ENCODE results near the gene PRKCSH. TPM values are rescaled to one million over a fixed set of nuclear protein-coding genes. Genes with fewer than 3 reads are reported as not detected.
"Not testable (repeated sequence)": the region's sequence is repeated elsewhere in the genome, so short reads cannot be mapped to it uniquely, and the experiment has no call there.

PRKCSH gene
- total and polyA plus RNA-seq, 8 donors: 273 to 338 (median 304) TPM

DNA sequence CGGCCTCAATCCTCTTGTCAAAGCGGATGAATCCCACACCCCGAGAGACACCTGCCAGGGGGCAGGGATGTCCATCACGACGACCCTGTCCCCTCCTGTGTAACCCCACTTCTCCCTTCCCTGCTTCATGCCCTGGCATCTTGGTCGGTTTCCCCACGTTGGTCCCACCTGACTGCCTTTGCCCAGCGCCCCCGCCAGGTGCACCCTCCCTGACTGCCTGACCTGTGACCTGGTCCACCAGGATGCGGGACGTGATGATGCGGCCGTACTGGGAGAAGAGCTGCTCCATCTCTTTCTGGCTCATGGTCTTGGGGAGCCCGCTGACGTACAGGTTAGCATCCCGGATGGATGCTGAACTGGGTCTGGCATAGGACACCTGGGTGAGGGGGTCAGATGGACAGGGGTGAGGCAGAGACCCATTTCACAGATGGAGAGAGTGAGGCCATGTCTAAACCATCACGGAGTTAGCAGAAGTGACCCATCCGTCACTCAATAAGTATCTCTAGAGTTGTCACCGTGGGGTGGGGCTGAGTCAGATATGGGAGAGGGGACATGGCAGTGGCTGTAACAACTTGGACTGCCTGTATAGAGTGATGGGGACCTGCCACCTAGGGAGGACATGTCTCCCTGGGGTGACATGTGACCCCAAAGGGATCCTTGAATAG is 22.9 kb downstream of the PRKCSH start:
- TF ChIP-seq, protein P1, sequence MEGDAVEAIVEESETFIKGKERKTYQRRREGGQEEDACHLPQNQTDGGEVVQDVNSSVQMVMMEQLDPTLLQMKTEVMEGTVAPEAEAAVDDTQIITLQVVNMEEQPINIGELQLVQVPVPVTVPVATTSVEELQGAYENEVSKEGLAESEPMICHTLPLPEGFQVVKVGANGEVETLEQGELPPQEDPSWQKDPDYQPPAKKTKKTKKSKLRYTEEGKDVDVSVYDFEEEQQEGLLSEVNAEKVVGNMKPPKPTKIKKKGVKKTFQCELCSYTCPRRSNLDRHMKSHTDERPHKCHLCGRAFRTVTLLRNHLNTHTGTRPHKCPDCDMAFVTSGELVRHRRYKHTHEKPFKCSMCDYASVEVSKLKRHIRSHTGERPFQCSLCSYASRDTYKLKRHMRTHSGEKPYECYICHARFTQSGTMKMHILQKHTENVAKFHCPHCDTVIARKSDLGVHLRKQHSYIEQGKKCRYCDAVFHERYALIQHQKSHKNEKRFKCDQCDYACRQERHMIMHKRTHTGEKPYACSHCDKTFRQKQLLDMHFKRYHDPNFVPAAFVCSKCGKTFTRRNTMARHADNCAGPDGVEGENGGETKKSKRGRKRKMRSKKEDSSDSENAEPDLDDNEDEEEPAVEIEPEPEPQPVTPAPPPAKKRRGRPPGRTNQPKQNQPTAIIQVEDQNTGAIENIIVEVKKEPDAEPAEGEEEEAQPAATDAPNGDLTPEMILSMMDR (IDR thresholded peaks at IDR 0.05): no peak
- no peaks in the 10 kb centered on the region for H3K36me3 ChIP-seq
- intact Hi-C loops (cut with DNase I): no loop called here
- no peak overlapping the region for H3K27ac ChIP-seq
- no peaks in the 10 kb centered on the region for H3K4me1 ChIP-seq
- DNase-seq (no peak), ATAC-seq (no peak)
- H3K9me3 ChIP-seq: no peaks in the 10 kb centered on the region
- H3K27me3 ChIP-seq: peaks cover 0 to 43% of the 10 kb centered on the region in 2 donors
- H3K4me3 ChIP-seq: no peak overlapping the region

DNA sequence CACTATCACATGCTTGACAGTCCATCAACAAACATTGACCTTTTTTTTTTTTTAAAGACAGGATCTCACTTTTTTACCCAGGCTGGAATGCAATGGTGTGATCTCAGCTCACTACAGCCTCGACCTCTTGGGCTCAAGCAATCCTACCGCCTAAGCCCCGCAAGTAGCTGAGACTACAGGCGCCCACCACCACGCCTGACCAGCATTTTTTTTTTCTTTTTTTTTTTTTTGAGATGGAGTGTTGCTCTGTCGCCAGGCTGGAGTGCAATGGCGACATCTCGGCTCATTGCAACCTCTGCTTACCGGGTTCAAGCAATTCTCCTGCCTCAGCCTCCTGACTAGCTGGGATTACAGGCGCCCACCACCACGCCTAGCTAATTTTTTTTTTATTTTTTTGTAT is 23.5 kb downstream of the PRKCSH start:
- H3K27me3 ChIP-seq: peaks cover 0 to 37% of the 10 kb centered on the region in 2 donors
- H3K36me3 ChIP-seq; H3K27ac ChIP-seq; intact Hi-C loops (cut with DNase I); DNase-seq; ATAC-seq; H3K4me1 ChIP-seq; H3K9me3 ChIP-seq; H3K4me3 ChIP-seq: not testable (repeated sequence)

DNA sequence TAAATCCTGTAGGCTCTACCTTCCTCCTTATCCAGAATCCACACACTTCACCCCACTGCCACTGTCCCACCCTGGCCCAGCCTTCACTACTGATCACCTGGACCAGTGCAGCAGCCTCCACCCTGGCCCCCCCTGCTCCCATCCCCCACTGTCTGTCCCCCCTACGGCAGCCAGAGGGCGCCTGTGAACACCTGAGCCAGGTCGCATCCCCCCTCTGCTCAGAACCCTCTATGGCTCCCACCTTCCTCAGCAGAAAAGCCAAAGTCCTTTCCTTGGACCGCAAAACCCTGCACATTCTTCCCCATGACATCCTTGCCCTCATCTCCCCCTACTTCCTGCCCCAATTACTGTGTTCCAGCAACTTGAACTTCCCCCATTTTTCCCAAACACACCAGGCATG is 24.8 kb downstream of the PRKCSH start:
- Histone ChIP-seq H3K4me1 (no peaks in the 10 kb centered on the region), H3K27me3 (peaks cover 0 to 32% of the 10 kb centered on the region in 2 donors), H3K9me3 (no peaks in the 10 kb centered on the region), H3K27ac (no peak overlapping the region), H3K4me3 (no peak overlapping the region), H3K36me3 (no peaks in the 10 kb centered on the region)
- intact Hi-C loops (cut with DNase I): no loop called here
- DNase-seq (no peak), ATAC-seq (no peak)
- TF ChIP-seq, protein P1 (IDR thresholded peaks at IDR 0.05): no peak

DNA sequence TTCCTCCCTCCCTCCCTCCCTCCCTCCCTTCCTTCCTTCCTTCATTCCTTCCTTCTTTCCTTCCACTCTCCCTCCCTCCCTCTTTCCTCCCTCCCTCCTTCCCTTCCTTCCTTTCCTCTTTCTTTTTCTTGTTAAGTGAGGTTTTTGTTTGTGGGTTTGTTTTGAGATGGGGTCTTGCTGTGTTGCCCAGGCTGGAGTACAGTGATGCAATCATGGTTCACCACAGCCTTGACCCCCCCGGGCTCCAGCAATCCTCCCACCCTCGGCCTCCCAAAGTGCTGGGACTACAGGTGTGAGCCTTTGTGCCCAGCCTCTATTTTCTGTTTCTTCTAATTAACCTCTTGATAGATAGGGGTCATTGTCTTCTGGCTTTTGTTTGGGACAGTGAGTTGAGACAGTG is 26.0 kb downstream of the PRKCSH start:
- no peaks in the 10 kb centered on the region for H3K36me3 ChIP-seq
- no peak overlapping the region for H3K27ac ChIP-seq
- intact Hi-C loops (cut with DNase I): no loop called here
- ATAC-seq (no peak), DNase-seq (no peak)
- H3K4me1 ChIP-seq: no peaks in the 10 kb centered on the region
- H3K9me3 ChIP-seq: no peaks in the 10 kb centered on the region
- H3K27me3 ChIP-seq: peaks cover 0 to 32% of the 10 kb centered on the region in 2 donors
- H3K4me3 ChIP-seq: no peak overlapping the region
- TF ChIP-seq, protein P1 (IDR thresholded peaks at IDR 0.05): no peak

DNA sequence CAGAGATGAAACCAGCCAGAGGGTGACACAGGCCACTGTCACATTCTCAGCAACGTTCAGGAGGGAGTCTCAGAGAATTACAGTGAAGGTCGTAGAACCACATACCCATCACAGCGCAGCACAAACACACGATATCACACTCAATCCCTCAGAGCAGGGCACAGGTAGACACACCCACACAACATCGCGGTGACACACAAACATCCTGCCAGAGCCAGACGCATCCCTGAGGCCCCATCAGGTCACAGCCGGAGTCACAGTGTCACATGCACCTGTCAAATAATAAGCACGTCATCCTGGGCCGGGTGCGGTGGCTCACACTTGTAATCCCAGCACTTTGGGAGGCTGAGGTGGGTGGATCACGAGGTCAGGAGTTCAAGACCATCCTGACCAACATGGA is 28.0 kb downstream of the PRKCSH start:
- intact Hi-C loops (cut with DNase I): no loop called here
- Histone ChIP-seq H3K4me1 (no peaks in the 10 kb centered on the region), H3K36me3 (no peaks in the 10 kb centered on the region), H3K4me3 (no peak overlapping the region), H3K27ac (no peak overlapping the region), H3K27me3 (peaks cover 0 to 18% of the 10 kb centered on the region in 2 donors), H3K9me3 (no peaks in the 10 kb centered on the region)
- DNase-seq: no peak
- ATAC-seq: no peak
- TF ChIP-seq, protein P1 (IDR thresholded peaks at IDR 0.05): no peak
